OCI-LY3 (cell line): ENCODE results near the gene RGCC.

Experiments
- H2AFZ ChIP-seq: fragments of 200-600, 300-600 bp; shearing (Covaris generic); 2 replicates; pipeline ENCODE4 v1.6.0; 2014; ENCODE audit warnings: antibody characterized with exemption, low read depth, low read length
- H3K27ac ChIP-seq: fragments of 200-600, 300-600 bp; sonication (generic); 2 replicates; pipeline ENCODE4 v1.5.1; 2014; ENCODE audit warnings: mild to moderate bottlenecking, low read length, moderate library complexity, mixed read lengths
- H3K27me3 ChIP-seq: fragments of 200-600, 300-600 bp; sonication (generic); 2 replicates; pipeline ENCODE4 v1.6.1; 2014; ENCODE audit warnings: low read depth, low read length, mixed read lengths
- H3K36me3 ChIP-seq: fragments of 200-600, 300-600 bp; sonication (generic); replicated peaks from 2 replicates; pipeline ENCODE3; 2014; ENCODE audit warnings: low read depth, low read length, mixed read lengths
- H3K4me1 ChIP-seq: fragments of 300-600, 200-600 bp; sonication (generic); 2 replicates; pipeline ENCODE4 v1.6.1; 2014; ENCODE audit warnings: low read length, mixed read lengths
- H3K4me2 ChIP-seq: fragments of 200-600, 300-600 bp; sonication (generic); 2 replicates; pipeline ENCODE4 v1.6.1; 2014; ENCODE audit warnings: low read length, mixed read lengths
- H3K4me3 ChIP-seq: fragments of 300-600, 200-600 bp; sonication (generic); 2 replicates; pipeline ENCODE4 v1.5.1; 2014; ENCODE audit warnings: antibody characterized with exemption, mild to moderate bottlenecking, low read length, moderate library complexity
- H3K79me2 ChIP-seq: fragments of 300-600, 200-600 bp; shearing (Covaris generic); 2 replicates; pipeline ENCODE4 v1.6.1; 2014; ENCODE audit warnings: mild to moderate bottlenecking, low read length, mixed read lengths
- H3K9ac ChIP-seq: fragments of 300-600, 200-600 bp; shearing (Covaris generic); 2 replicates; pipeline ENCODE4 v1.6.0; 2014; ENCODE audit warnings: mild to moderate bottlenecking, low read length, moderate library complexity
- H3K9me3 ChIP-seq: fragments of 200-600, 300-600 bp; shearing (Covaris generic); 2 replicates; pipeline ENCODE4 v1.6.1; 2014; ENCODE audit warnings: low read length, mixed read lengths; ENCODE audit not compliant: insufficient read depth
- H4K20me1 ChIP-seq: fragments of 200-600, 300-600 bp; sonication (generic); 2 replicates; pipeline ENCODE4 v1.6.1; 2016; ENCODE audit warnings: low read length, mixed read lengths; ENCODE audit not compliant: insufficient read depth
- EZH2phosphoT487 ChIP-seq: fragments of 200-600 bp; shearing (Covaris generic); IDR thresholded peaks from 2 replicates; pipeline ENCODE4 v1.6.1; 2018; ENCODE audit warnings: antibody characterized with exemption, mixed run types, low read depth
- TF ChIP-seq, protein P1 (sequence below): fragments of 200-600, 300-600 bp; sonication (generic); IDR thresholded peaks from 2 replicates; pipeline ENCODE4 v1.5.1; 2014; ENCODE audit warnings: antibody characterized with exemption, low read length, low read depth

RGCC gene

DNA sequence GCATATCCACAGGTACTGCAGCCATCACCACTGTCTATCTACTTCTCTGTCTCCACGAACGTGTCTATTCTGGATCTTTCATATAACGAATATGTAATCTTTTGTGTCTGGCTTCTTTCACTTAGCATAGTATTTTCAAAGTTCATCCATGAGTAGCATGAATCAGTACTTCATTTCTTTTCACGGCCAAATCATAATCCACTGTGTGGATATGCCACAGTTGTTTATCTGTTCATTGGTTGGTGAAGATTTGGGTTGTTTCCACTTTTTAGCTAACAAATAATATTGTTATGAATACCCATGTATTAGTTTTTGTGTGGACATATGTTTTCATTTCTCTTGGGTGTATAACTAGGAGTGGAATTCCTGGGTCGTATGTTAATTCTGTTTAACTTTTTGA lies 14.4 kb downstream of the RGCC start:
- H3K4me3 ChIP-seq: no peak overlapping the region
- TF ChIP-seq EZH2phosphoT487: no peak
- TF ChIP-seq, protein P1, sequence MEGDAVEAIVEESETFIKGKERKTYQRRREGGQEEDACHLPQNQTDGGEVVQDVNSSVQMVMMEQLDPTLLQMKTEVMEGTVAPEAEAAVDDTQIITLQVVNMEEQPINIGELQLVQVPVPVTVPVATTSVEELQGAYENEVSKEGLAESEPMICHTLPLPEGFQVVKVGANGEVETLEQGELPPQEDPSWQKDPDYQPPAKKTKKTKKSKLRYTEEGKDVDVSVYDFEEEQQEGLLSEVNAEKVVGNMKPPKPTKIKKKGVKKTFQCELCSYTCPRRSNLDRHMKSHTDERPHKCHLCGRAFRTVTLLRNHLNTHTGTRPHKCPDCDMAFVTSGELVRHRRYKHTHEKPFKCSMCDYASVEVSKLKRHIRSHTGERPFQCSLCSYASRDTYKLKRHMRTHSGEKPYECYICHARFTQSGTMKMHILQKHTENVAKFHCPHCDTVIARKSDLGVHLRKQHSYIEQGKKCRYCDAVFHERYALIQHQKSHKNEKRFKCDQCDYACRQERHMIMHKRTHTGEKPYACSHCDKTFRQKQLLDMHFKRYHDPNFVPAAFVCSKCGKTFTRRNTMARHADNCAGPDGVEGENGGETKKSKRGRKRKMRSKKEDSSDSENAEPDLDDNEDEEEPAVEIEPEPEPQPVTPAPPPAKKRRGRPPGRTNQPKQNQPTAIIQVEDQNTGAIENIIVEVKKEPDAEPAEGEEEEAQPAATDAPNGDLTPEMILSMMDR: no peak
- no peaks in the 10 kb centered on the region for H3K4me1 ChIP-seq
- H3K27me3 ChIP-seq: no peaks in the 10 kb centered on the region
- no peak overlapping the region for H3K9ac ChIP-seq
- H3K27ac ChIP-seq: no peak overlapping the region
- H2AFZ ChIP-seq: no peak overlapping the region
- no peaks in the 10 kb centered on the region for H3K9me3 ChIP-seq
- H4K20me1 ChIP-seq: no peaks in the 10 kb centered on the region
- H3K4me2 ChIP-seq: no peak overlapping the region
- H3K36me3 ChIP-seq: no peaks in the 10 kb centered on the region
- no peaks in the 10 kb centered on the region for H3K79me2 ChIP-seq

DNA sequence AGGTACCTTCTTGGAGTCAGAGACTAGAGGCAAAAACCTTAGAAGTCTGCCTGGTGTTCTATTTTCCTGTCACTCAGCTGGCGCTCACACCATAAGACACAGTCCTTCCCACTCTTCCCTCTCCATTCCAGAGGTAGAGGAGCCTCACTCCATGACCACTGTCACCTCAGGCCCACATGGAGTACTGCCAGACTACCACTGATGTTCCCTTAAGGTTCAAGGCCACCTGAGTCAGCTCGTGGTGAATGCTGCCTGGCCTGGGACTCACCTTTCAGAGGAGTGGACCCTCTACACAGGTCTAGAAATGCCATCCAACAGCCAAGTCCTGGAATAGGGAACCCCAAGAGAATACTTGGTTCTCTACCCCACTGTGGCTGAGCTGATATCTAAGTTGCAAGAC lies 29.9 kb downstream of the RGCC start:
- no peaks in the 10 kb centered on the region for H3K79me2 ChIP-seq
- H3K4me1 ChIP-seq: peaks cover 10% of the 10 kb centered on the region
- TF ChIP-seq, protein P1: no peak
- no peak for TF ChIP-seq EZH2phosphoT487
- no peaks in the 10 kb centered on the region for H3K27me3 ChIP-seq
- H3K9ac ChIP-seq: no peak overlapping the region
- no peak overlapping the region for H3K27ac ChIP-seq
- no peaks in the 10 kb centered on the region for H4K20me1 ChIP-seq
- no peak overlapping the region for H3K4me2 ChIP-seq
- H2AFZ ChIP-seq: no peak overlapping the region
- H3K36me3 ChIP-seq: no peaks in the 10 kb centered on the region
- H3K9me3 ChIP-seq: no peaks in the 10 kb centered on the region
- H3K4me3 ChIP-seq: no peak overlapping the region

DNA sequence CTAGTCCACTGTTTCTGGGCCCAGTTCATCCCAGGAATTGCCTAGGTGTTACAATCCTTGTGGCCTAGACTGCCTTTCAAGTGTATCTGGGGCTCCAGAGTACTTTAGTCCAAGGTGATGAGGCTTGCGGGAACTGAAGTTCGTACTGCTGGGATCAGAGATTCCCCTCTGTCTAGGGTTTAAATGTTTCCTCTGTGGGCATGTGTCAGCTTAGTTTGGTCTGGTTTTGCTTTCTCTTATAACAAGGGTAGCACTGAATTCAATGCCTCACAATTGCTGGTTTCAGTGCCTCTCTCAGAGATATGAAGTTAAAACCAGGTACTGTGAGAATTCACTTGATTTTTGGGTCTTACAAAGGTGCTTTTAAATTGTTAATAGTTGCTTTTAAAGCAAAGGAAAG lies 30.8 kb downstream of the RGCC start:
- no peak overlapping the region for H3K27ac ChIP-seq
- TF ChIP-seq EZH2phosphoT487: no peak
- TF ChIP-seq, protein P1: no peak
- H3K36me3 ChIP-seq: no peaks in the 10 kb centered on the region
- H3K4me1 ChIP-seq: peaks cover 19% of the 10 kb centered on the region
- no peaks in the 10 kb centered on the region for H4K20me1 ChIP-seq
- no peaks in the 10 kb centered on the region for H3K9me3 ChIP-seq
- no peak overlapping the region for H3K4me3 ChIP-seq
- H3K27me3 ChIP-seq: no peaks in the 10 kb centered on the region
- H2AFZ ChIP-seq: no peak overlapping the region
- H3K9ac ChIP-seq: no peak overlapping the region
- H3K4me2 ChIP-seq: no peak overlapping the region
- no peaks in the 10 kb centered on the region for H3K79me2 ChIP-seq

DNA sequence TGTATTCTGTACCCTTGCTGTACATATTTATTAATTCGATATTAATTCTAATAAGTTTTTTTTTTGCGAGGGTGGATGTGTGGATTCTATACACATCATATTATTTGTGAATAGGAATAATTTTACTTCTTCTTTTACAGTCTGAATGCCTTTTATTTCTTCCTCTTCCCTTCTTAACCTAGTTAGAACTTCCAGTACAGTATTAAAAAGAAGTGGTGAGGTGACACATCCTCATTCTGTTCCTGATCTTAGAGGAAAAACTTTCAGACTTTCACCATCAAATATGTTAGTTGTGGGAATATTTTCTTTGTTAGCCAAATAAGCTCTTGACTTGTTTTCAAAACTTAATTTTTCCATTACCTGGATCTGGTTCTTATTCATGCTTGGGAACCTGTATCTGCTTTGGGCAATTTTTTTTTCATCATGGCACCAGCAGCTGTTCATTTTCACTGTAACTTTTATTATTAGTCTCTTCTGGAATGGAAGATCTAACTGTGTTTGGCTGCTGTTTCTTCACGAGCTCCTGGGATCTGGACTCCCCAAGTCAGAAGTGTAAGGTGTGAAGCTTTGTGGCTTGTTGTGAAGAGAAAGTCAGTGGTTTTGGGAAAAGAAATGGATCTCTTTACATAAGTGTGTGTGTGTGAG lies 33.1 kb downstream of the RGCC start:
- Histone ChIP-seq H2AFZ (no peak overlapping the region), H3K27ac (no peak overlapping the region), H3K27me3 (no peaks in the 10 kb centered on the region), H3K4me1 (peaks cover 22% of the 10 kb centered on the region), H3K4me3 (no peak overlapping the region), H3K79me2 (no peaks in the 10 kb centered on the region), H3K9ac (no peak overlapping the region), H3K9me3 (no peaks in the 10 kb centered on the region), H3K4me2 (no peak overlapping the region), H3K36me3 (no peaks in the 10 kb centered on the region), H4K20me1 (no peaks in the 10 kb centered on the region)
- TF ChIP-seq, protein P1: no peak
- TF ChIP-seq EZH2phosphoT487: no peak
